Muscle of leg (tissue), 11 donors: ENCODE measurements around the gene MACC1. TPM values are rescaled to one million over a fixed set of nuclear protein-coding genes. Genes with fewer than 3 reads are reported as not detected.
"Not testable (repeated sequence)": the region's sequence is repeated elsewhere in the genome, so short reads cannot be mapped to it uniquely, and the experiment has no call there.

Source experiments
- DNase-seq: peaks from one replicate; pipeline ENCODE4 v3.0.0; 2013
- H3K27ac ChIP-seq: one replicate; pipeline ENCODE4 v1.5.1; 2013; ENCODE audit warnings: mild to moderate bottlenecking, low read length, control low read depth
- H3K27me3 ChIP-seq: one replicate; pipeline ENCODE4 v1.6.1; 2013; ENCODE audit warnings: low read length; ENCODE audit not compliant: control insufficient read depth, insufficient read depth
- H3K36me3 ChIP-seq: one replicate; pipeline ENCODE4 v1.6.1; 2013; ENCODE audit warnings: low read length; ENCODE audit not compliant: control insufficient read depth, insufficient read depth
- H3K4me1 ChIP-seq: one replicate; pipeline ENCODE4 v1.6.1; 2013; ENCODE audit warnings: low read length; ENCODE audit not compliant: control insufficient read depth, insufficient read depth
- H3K4me3 ChIP-seq: one replicate; pipeline ENCODE4 v1.5.1; 2013; ENCODE audit warnings: low read length, control low read depth
- H3K9me3 ChIP-seq: replicated peaks from 2 replicates; pipeline ENCODE4 v1.6.1; 2013; ENCODE audit warnings: low read depth, low read length; ENCODE audit not compliant: control insufficient read depth
- whole genome bisulfite sequencing: methylation state at CpG from one replicate; pipeline ENCODE4 v1.1.5; 2013; ENCODE audit warnings: missing lambda C conversion rate; ENCODE audit not compliant: insufficient coverage; 5-methylcytosine and 5-hydroxymethylcytosine counted together
- polyA plus RNA-seq, 8 donors: library from polyadenylated mRNA; unstranded; fragments of 120-200 nt; gene quantifications; one replicate each; pipeline versions ENCODE4 v1.2.1 to v1.2.3, GENCODE V29; 2013; ENCODE audit warnings: inconsistent platforms in 1 of 8, low replicate concordance in 1 of 8; ENCODE audit not compliant: insufficient read length in 8 of 8, insufficient read depth in 1 of 8
- total RNA-seq: library from RNA; stranded (reverse); fragments of 120-200 nt; gene quantifications from one replicate; pipeline ENCODE4 v1.2.4, GENCODE V29; 2013

Gene MACC1
- total and polyA plus RNA-seq, 9 donors = 0.04 to 2.7 (median 0.09) TPM

GRCh38 chr7:20208651-20209307 is 8.4 kb downstream of the MACC1 start:
- DNase-seq = no peak
- Histone ChIP-seq H3K27ac (no peak overlapping the region), H3K9me3 (peaks cover 3% of the 10 kb centered on the region), H3K27me3 (no peaks in the 10 kb centered on the region), H3K4me3 (no peak overlapping the region), H3K36me3 (no peaks in the 10 kb centered on the region), H3K4me1 (no peaks in the 10 kb centered on the region)
- 96% methylated on average over 6 of the region's 6 CpGs for WGBS

- WGBS = 95% methylated on average over 2 of the region's 2 CpGs
- H3K36me3 ChIP-seq, H3K4me3 ChIP-seq, H3K4me1 ChIP-seq, H3K9me3 ChIP-seq, H3K27ac ChIP-seq, H3K27me3 ChIP-seq, DNase-seq: not testable (repeated sequence)
Observed at GRCh38 chr7:20207811-20208210, 9.4 kb downstream of the MACC1 start.

- WGBS = no CpG with 5 or more reads among the region's 2 CpGs
- no peak for DNase-seq
- no peaks in the 10 kb centered on the region for H3K36me3 ChIP-seq
- peaks cover 3% of the 10 kb centered on the region for H3K9me3 ChIP-seq
- no peaks in the 10 kb centered on the region for H3K27me3 ChIP-seq
- no peaks in the 10 kb centered on the region for H3K4me1 ChIP-seq
- no peak overlapping the region for H3K4me3 ChIP-seq
- H3K27ac ChIP-seq = no peak overlapping the region
Observed at GRCh38 chr7:20206104-20206896, 10.9 kb downstream of the MACC1 start.

- Histone ChIP-seq H3K9me3 (no peaks in the 10 kb centered on the region), H3K4me1 (no peaks in the 10 kb centered on the region), H3K4me3 (no peak overlapping the region), H3K36me3 (no peaks in the 10 kb centered on the region), H3K27me3 (no peaks in the 10 kb centered on the region), H3K27ac (no peak overlapping the region)
- no peak for DNase-seq
- WGBS = 85% methylated on average over 3 of the region's 4 CpGs
Observed at GRCh38 chr7:20203316-20203715, 13.9 kb downstream of the MACC1 start.

GRCh38 chr7:20201380-20201779 is 15.8 kb downstream of the MACC1 start:
- Histone ChIP-seq H3K27me3 (no peaks in the 10 kb centered on the region), H3K36me3 (no peaks in the 10 kb centered on the region), H3K4me1 (no peaks in the 10 kb centered on the region), H3K27ac (no peak overlapping the region), H3K9me3 (no peaks in the 10 kb centered on the region), H3K4me3 (no peak overlapping the region)
- WGBS = 13% methylated on average over 2 of the region's 3 CpGs
- no peak for DNase-seq

- no peaks in the 10 kb centered on the region for H3K9me3 ChIP-seq
- H3K27ac ChIP-seq = no peak overlapping the region
- H3K4me1 ChIP-seq = no peaks in the 10 kb centered on the region
- H3K36me3 ChIP-seq = no peaks in the 10 kb centered on the region
- H3K4me3 ChIP-seq = no peak overlapping the region
- DNase-seq = no peak
- no peaks in the 10 kb centered on the region for H3K27me3 ChIP-seq
Observed at GRCh38 chr7:20200971-20201370, 16.2 kb downstream of the MACC1 start.

GRCh38 chr7:20200361-20200760 is 16.8 kb downstream of the MACC1 start:
- no peaks in the 10 kb centered on the region for H3K36me3 ChIP-seq
- no peaks in the 10 kb centered on the region for H3K9me3 ChIP-seq
- H3K27me3 ChIP-seq = no peaks in the 10 kb centered on the region
- WGBS = no CpG with 5 or more reads among the region's 3 CpGs
- no peaks in the 10 kb centered on the region for H3K4me1 ChIP-seq
- no peak overlapping the region for H3K4me3 ChIP-seq
- no peak for DNase-seq
- H3K27ac ChIP-seq = no peak overlapping the region

GRCh38 chr7:20199015-20199737 is 18.0 kb downstream of the MACC1 start:
- no CpG with 5 or more reads among the region's 2 CpGs for WGBS
- Histone ChIP-seq H3K4me1 (no peaks in the 10 kb centered on the region), H3K4me3 (no peak overlapping the region), H3K27ac (no peak overlapping the region), H3K36me3 (no peaks in the 10 kb centered on the region), H3K27me3 (no peaks in the 10 kb centered on the region), H3K9me3 (no peaks in the 10 kb centered on the region)
- DNase-seq = no peak

GRCh38 chr7:20198260-20198659 is 18.9 kb downstream of the MACC1 start:
- no peak overlapping the region for H3K27ac ChIP-seq
- H3K4me1 ChIP-seq = no peaks in the 10 kb centered on the region
- DNase-seq = no peak
- H3K27me3 ChIP-seq = no peaks in the 10 kb centered on the region
- no peaks in the 10 kb centered on the region for H3K9me3 ChIP-seq
- no peak overlapping the region for H3K4me3 ChIP-seq
- H3K36me3 ChIP-seq = no peaks in the 10 kb centered on the region
- WGBS = no CpG with 5 or more reads among the region's 1 CpG

GRCh38 chr7:20197837-20198236 is 19.3 kb downstream of the MACC1 start:
- Histone ChIP-seq H3K4me1 (no peaks in the 10 kb centered on the region), H3K36me3 (no peaks in the 10 kb centered on the region), H3K27ac (no peak overlapping the region), H3K9me3 (no peaks in the 10 kb centered on the region), H3K27me3 (no peaks in the 10 kb centered on the region), H3K4me3 (no peak overlapping the region)
- DNase-seq = no peak
